RWPE1 (cell line): ENCODE measurements around the gene CLOCK.

Experiments used
- CTCF ChIA-PET: fragments of 350-600 bp; sonication (Branson Sonifier 250); formaldehyde crosslinking; extraction: SDS; loops from one replicate; lab custom pipeline; 2021; lab: Yijun Ruan, JAX
- POLR2A ChIA-PET: fragments of 400-600 bp; formaldehyde crosslinking; extraction: SDS; loops from one replicate; lab custom pipeline; 2020; ENCODE audit warnings: antibody characterized with exemption; ENCODE audit not compliant: low non-redundant PET; lab: Yijun Ruan, JAX
- DNase-seq: peaks from one replicate; pipeline ENCODE4 v3.0.0; 2012; ENCODE audit warnings: low spot score
- H3K27ac ChIP-seq: fragments of 450-650 bp; 2 replicates; pipeline ENCODE4 v1.5.1; 2017
- TF ChIP-seq, protein P1 (sequence below): fragments of 450-650 bp; conservative IDR thresholded peaks from 2 replicates; pipeline ENCODE4 v1.5.1; 2017; ENCODE audit warnings: low read depth, mild to moderate bottlenecking

CLOCK gene

DNA sequence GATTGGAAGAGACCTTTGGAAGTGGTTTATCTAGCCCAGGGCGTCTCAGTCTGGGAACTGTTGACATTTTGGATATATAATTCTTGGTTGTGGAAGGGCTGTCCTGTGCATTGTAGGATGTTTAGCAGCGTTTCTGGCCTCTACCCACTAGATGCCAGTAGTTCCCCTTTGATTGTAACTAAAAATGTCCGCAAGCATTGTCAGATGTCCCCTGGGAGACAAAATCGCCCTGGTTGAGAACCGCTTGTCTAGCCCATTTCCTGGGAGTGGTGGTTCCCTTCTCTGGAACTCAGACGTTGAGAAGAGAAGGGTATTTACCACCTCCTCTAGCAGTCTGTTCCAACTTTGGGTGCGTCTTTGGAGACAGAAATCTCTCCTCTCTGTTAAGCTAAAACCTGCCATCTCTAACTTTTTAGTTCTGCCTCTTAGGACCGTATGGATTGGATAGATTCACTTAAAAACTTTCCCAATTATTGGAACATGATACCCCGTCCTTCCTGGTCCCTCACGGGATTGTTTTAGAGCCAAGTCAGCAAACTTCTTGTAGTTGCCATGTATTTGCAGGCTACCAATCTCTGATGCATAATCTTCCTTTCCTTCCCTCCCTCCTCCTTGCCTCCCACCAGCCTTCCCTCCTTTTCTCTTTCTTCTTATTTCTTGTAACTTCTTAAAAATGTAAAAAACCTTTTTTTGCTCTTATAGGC, 137.1 kb downstream of the CLOCK start:
- TF ChIP-seq, protein P1, sequence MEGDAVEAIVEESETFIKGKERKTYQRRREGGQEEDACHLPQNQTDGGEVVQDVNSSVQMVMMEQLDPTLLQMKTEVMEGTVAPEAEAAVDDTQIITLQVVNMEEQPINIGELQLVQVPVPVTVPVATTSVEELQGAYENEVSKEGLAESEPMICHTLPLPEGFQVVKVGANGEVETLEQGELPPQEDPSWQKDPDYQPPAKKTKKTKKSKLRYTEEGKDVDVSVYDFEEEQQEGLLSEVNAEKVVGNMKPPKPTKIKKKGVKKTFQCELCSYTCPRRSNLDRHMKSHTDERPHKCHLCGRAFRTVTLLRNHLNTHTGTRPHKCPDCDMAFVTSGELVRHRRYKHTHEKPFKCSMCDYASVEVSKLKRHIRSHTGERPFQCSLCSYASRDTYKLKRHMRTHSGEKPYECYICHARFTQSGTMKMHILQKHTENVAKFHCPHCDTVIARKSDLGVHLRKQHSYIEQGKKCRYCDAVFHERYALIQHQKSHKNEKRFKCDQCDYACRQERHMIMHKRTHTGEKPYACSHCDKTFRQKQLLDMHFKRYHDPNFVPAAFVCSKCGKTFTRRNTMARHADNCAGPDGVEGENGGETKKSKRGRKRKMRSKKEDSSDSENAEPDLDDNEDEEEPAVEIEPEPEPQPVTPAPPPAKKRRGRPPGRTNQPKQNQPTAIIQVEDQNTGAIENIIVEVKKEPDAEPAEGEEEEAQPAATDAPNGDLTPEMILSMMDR: no peak
- no peak overlapping the region for H3K27ac ChIP-seq
- ChIA-PET POLR2A (no interaction called here), CTCF (interaction anchor here (1.4 to 1.5 kb wide), 2 partner anchors 54 to 64 kb away, joined by 4 read pairs; partner anchors contain the start of gene SRD5A3)
- DNase-seq: no peak

DNA sequence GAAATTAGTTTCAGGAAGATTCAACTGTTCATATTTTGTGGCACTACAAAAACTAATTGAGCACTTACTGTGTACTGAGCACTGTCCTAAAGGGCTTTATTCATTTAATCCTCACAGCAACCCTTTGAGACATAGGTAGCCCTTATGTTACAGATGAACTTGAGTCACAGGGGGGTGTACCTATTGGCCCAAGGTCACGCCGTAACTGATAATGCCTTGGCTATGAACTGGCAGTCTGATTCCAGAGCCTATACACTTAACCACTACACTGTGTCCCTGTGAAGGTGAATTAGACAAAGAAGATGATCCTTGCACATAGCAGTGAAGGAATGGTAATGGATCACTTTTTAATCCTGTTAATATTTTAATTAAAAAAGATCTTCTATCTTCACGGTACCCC, 138.9 kb downstream of the CLOCK start:
- CTCF ChIA-PET: interaction anchor here (1.5 kb wide), 1 partner anchor 62 kb away, joined by 4 read pairs; the partner anchor contains the start of gene SRD5A3
- no peak for DNase-seq
- TF ChIP-seq, protein P1: no peak
- H3K27ac ChIP-seq: no peak overlapping the region
- POLR2A ChIA-PET: no interaction called here

GRCh38 chr4:55407119-55407518, 139.6 kb downstream of the CLOCK start:
- POLR2A ChIA-PET: no interaction called here

GRCh38 chr4:55406545-55406944, 140.2 kb downstream of the CLOCK start:
- POLR2A ChIA-PET: no interaction called here
- TF ChIP-seq, protein P1: no peak

More at GRCh38 chr4:55407119-55407518, 139.6 kb downstream of the CLOCK start:
- DNase-seq: no peak
- CTCF ChIA-PET: no interaction called here
- no peak overlapping the region for H3K27ac ChIP-seq
- TF ChIP-seq, protein P1: no peak

DNA sequence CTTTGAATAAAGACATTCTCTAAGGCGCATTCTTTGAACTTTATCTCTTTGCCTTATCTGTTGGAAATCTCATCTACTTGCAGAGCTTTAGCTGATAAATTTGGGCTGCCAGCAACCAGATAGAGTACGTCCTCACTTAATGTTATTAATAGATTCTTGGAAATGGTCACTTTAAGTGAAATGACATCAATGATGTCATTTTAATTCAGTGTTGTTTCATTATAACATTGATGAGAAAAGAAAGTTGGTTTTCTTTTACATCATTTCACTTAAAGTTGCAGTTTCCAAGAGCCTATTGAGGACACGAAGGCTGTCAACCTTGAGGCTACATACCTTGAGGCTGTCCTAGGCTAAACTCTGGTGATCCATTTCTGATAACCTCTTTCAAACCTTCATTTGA, 141.6 kb downstream of the CLOCK start:
- no peak for DNase-seq
- POLR2A ChIA-PET: no interaction called here
- no peak overlapping the region for H3K27ac ChIP-seq
- CTCF ChIA-PET: no interaction called here
- TF ChIP-seq, protein P1: no peak

More at GRCh38 chr4:55406545-55406944, 140.2 kb downstream of the CLOCK start:
- no peak overlapping the region for H3K27ac ChIP-seq
- DNase-seq: no peak
- CTCF ChIA-PET: no interaction called here

DNA sequence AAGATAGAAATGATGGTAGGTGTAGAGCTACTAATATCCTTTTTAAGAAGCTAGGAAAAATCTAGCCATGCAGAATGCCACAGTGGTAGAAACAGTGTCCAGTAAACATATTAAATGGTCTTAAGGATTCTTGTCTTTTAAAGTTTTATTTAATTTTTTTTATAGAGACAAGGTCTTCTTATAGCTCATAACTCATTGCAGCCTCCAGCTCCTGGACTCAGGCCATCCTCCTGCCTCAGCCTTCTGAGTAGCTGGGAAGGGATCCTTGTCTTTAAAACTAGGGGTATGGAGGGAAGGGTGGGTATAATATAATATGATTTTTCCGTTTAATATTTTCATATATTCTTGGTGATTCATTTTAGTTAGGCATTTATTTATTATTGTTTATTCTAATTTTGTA, 147.1 kb downstream of the CLOCK start:
- no peak for DNase-seq
- CTCF ChIA-PET: interaction anchor here (4.1 kb wide), 1 partner anchor 53 kb away, joined by 21 read pairs; the partner anchor contains the start of gene SRD5A3
- TF ChIP-seq, protein P1: no peak
- H3K27ac ChIP-seq: no peak overlapping the region
- POLR2A ChIA-PET: no interaction called here
